ENCODE results near the gene BNIP5. TPM values are rescaled to one million over a fixed set of nuclear protein-coding genes. Genes with fewer than 3 reads are reported as not detected.

The BNIP5 gene
- total RNA-seq, 2 experiments from 2014 or later: not detected

- Mint-ChIP-seq H3K9me3 (no peaks in the 10 kb centered on the region), H3K4me3 (no peak overlapping the region), H3K36me3 (ENCODE audit: low read depth) (no peaks in the 10 kb centered on the region), H3K27me3 (peaks cover 14% of the 10 kb centered on the region), H3K4me1 (ENCODE audit: low read depth) (peaks cover 12% of the 10 kb centered on the region), H3K27ac (no peak overlapping the region)
- Histone ChIP-seq H3K4me1 (ENCODE audit: insufficient read depth, low read length) (peaks cover 9% of the 10 kb centered on the region), H3K4me3 (ENCODE audit: low read length) (no peak overlapping the region), H3K27ac (ENCODE audit: low read depth in 1 of 2, low read length in 2 of 2) (no peak overlapping the region), H3K36me3 (ENCODE audit: insufficient read depth, low read length) (no peaks in the 10 kb centered on the region), H3K27me3 (ENCODE audit: control insufficient read depth in 1 of 2, insufficient read depth in 2 of 2, low read length in 2 of 2) (peaks cover 11 to 12% of the 10 kb centered on the region in 2 experiments), H3K9me3 (ENCODE audit: control insufficient read depth in 1 of 2, insufficient read depth in 1 of 2, low read length in 2 of 2) (no peaks in the 10 kb centered on the region)
- no peak for ATAC-seq (ENCODE audit: poor library complexity)
- intact Hi-C loops (cut with DNase I, micrococcal nuclease): loop anchor here in 1 of 2 experiments (10.0 kb wide), 1 partner anchor 165 kb away; no protein-coding TSS in a partner anchor
- POLR2A ChIA-PET: interaction anchor here (0.9 kb wide), 1 partner anchor 13 kb away, joined by 3 read pairs; no protein-coding TSS in a partner anchor
- no peak for DNase-seq
- TF ChIP-seq CTCF (IDR thresholded peaks at IDR 0.05): no peak
- CTCF ChIA-PET: interaction anchor here (2.1 kb wide), 1 partner anchor 13 kb away, joined by 6 read pairs; no protein-coding TSS in a partner anchor
Measured at GRCh38 chr6:36289281-36289878, 47.3 kb downstream of the BNIP5 start.

GRCh38 chr6:36286858-36287257 lies 49.8 kb downstream of the BNIP5 start:
- POLR2A ChIA-PET: no interaction called here

GRCh38 chr6:36285797-36286196 lies 50.9 kb downstream of the BNIP5 start:
- H3K4me3 Mint-ChIP-seq: no peak overlapping the region
- no peak for TF ChIP-seq CTCF (IDR thresholded peaks at IDR 0.05)
- H3K36me3 ChIP-seq (ENCODE audit: insufficient read depth, low read length): no peaks in the 10 kb centered on the region
- H3K4me3 ChIP-seq (ENCODE audit: low read length): no peak overlapping the region
- DNase-seq: no peak
- peaks cover 42% of the 10 kb centered on the region for H3K27me3 Mint-ChIP-seq
- POLR2A ChIA-PET: interaction anchor here (0.6 to 1.2 kb wide), 2 partner anchors 17 to 738 kb away, joined by 3 to 4 read pairs; no protein-coding TSS in a partner anchor
- H3K36me3 Mint-ChIP-seq (ENCODE audit: low read depth): no peaks in the 10 kb centered on the region
- no peak for ATAC-seq (ENCODE audit: poor library complexity)
- H3K27ac Mint-ChIP-seq: no peak overlapping the region
- intact Hi-C loops (cut with DNase I, micrococcal nuclease): loop anchor here in 1 of 2 experiments (10.0 kb wide), 1 partner anchor 161 kb away; no protein-coding TSS in a partner anchor
- CTCF ChIA-PET: interaction anchor here (1.4 kb wide), 1 partner anchor 16 kb away, joined by 4 read pairs; no protein-coding TSS in a partner anchor
- no peak overlapping the region for H3K27ac ChIP-seq (ENCODE audit: low read depth in 1 of 2, low read length in 2 of 2)
- H3K27me3 ChIP-seq (ENCODE audit: control insufficient read depth in 1 of 2, insufficient read depth in 2 of 2, low read length in 2 of 2): peaks cover 21 to 32% of the 10 kb centered on the region in 2 experiments
- H3K9me3 ChIP-seq (ENCODE audit: control insufficient read depth in 1 of 2, insufficient read depth in 1 of 2, low read length in 2 of 2): no peaks in the 10 kb centered on the region
- peaks cover 9% of the 10 kb centered on the region for H3K4me1 ChIP-seq (ENCODE audit: insufficient read depth, low read length)
- no peaks in the 10 kb centered on the region for H3K9me3 Mint-ChIP-seq
- peaks cover 12% of the 10 kb centered on the region for H3K4me1 Mint-ChIP-seq (ENCODE audit: low read depth)

More at GRCh38 chr6:36286858-36287257, 49.8 kb downstream of the BNIP5 start:
- Mint-ChIP-seq H3K4me1 (ENCODE audit: low read depth) (peaks cover 12% of the 10 kb centered on the region), H3K36me3 (ENCODE audit: low read depth) (no peaks in the 10 kb centered on the region), H3K27ac (no peak overlapping the region), H3K4me3 (no peak overlapping the region), H3K27me3 (peaks cover 35% of the 10 kb centered on the region), H3K9me3 (no peaks in the 10 kb centered on the region)
- peaks cover 18 to 25% of the 10 kb centered on the region in 2 experiments for H3K27me3 ChIP-seq (ENCODE audit: control insufficient read depth in 1 of 2, insufficient read depth in 2 of 2, low read length in 2 of 2)
- peaks cover 9% of the 10 kb centered on the region for H3K4me1 ChIP-seq (ENCODE audit: insufficient read depth, low read length)
- TF ChIP-seq CTCF (IDR thresholded peaks at IDR 0.05): no peak
- H3K4me3 ChIP-seq (ENCODE audit: low read length): no peak overlapping the region
- CTCF ChIA-PET: interaction anchor here (1.4 kb wide), 1 partner anchor 15 kb away, joined by 4 read pairs; no protein-coding TSS in a partner anchor
- DNase-seq (no peak), ATAC-seq (ENCODE audit: poor library complexity) (no peak)
- intact Hi-C loops (cut with DNase I, micrococcal nuclease): loop anchor here in 1 of 2 experiments (10.0 kb wide), 1 partner anchor 162 kb away; no protein-coding TSS in a partner anchor
- no peaks in the 10 kb centered on the region for H3K36me3 ChIP-seq (ENCODE audit: insufficient read depth, low read length)
- H3K9me3 ChIP-seq (ENCODE audit: control insufficient read depth in 1 of 2, insufficient read depth in 1 of 2, low read length in 2 of 2): no peaks in the 10 kb centered on the region
- no peak overlapping the region for H3K27ac ChIP-seq (ENCODE audit: low read depth in 1 of 2, low read length in 2 of 2)
